ENCODE results near the gene STXBP4.

STXBP4 gene

DNA sequence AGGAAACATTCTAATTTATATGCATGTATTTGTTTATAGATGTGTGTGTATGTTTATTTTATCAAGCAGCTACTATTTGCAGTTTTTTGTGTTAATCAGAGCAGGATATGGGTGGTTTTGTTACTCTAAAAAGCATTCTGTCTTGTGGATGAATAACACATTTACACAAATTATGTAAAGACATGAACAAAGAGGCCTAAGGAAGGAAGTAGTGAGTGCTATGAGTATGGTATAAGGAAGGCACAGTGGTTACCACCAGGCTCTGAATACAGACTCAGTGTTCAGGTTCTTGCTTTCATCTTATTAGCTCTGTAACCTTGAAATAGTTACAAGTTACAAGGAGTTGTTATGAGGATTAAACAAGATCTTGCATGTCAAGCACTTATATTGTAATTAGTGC lies 33.9 kb downstream of the STXBP4 start:
- Histone ChIP-seq H4K12ac (ENCODE audit: low read depth, low read length) (no peak overlapping the region), H3K9me3 (ENCODE audit: insufficient read depth, low read depth, low read length) (no peaks in the 10 kb centered on the region), H3K79me1 (ENCODE audit: low read length) (no peaks in the 10 kb centered on the region), H3K4me2 (ENCODE audit: low read length) (no peak overlapping the region), H2BK120ac (ENCODE audit: insufficient read depth, low read length, poor library complexity) (no peak overlapping the region), H2BK12ac (ENCODE audit: low read length) (no peak overlapping the region), H3K4me3 (ENCODE audit: low read depth, low read length) (no peak overlapping the region), H2AK5ac (ENCODE audit: low read length) (no peak overlapping the region), H3K79me2 (ENCODE audit: control insufficient read depth, insufficient read depth, low read length, poor library complexity) (no peaks in the 10 kb centered on the region), H3K27me3 (ENCODE audit: insufficient read depth, low read length) (no peaks in the 10 kb centered on the region), H3K4me1 (ENCODE audit: control insufficient read depth in 1 of 2, insufficient read depth in 2 of 2, low read length in 2 of 2) (no peaks in the 10 kb centered on the region), H3K18ac (ENCODE audit: low read length) (no peak overlapping the region), H3K23ac (ENCODE audit: low read length) (no peak overlapping the region), H2AFZ (ENCODE audit: insufficient read depth, low read length, poor library complexity) (no peak overlapping the region), H2BK5ac (ENCODE audit: low read depth, low read length, poor library complexity) (no peak overlapping the region), H4K91ac (ENCODE audit: low read depth, low read length) (no peak overlapping the region), H3K14ac (ENCODE audit: low read length) (no peak overlapping the region), H3K27ac (ENCODE audit: low read depth, low read length) (no peak overlapping the region), H4K8ac (ENCODE audit: low read depth, low read length) (no peak overlapping the region), H3K4ac (ENCODE audit: low read depth, low read length) (no peak overlapping the region), H3K9ac (ENCODE audit: low read length) (no peak overlapping the region), H3K36me3 (ENCODE audit: control insufficient read depth in 1 of 2, insufficient read depth in 2 of 2, low read length in 2 of 2) (no peaks in the 10 kb centered on the region)
- DNase-seq = no peak

DNA sequence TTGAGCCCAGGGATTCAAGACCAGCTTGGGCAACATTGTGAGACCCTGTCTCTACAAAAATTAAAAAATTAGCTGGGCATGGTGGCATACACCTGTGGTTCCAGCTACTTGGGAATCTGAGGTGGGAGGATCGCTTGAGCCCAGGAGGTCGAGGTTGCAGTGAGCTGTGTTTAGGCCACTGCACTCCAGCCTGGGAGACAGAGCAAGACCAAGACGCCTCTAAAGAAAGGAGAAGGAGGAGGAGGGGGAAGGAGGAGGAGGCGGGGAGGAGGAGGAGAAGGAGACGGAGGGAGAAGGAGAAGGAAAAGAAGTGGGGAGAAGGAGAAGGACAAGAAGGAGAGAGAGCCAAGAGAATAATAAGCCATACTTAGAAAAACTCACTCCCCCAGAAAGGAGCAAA lies 35.9 kb downstream of the STXBP4 start:
- H3K18ac ChIP-seq (ENCODE audit: low read length) = no peak overlapping the region
- no peak overlapping the region for H2AK5ac ChIP-seq (ENCODE audit: low read length)
- no peak overlapping the region for H3K4me2 ChIP-seq (ENCODE audit: low read length)
- H2BK120ac ChIP-seq (ENCODE audit: insufficient read depth, low read length, poor library complexity) = no peak overlapping the region
- DNase-seq = no peak
- H3K4ac ChIP-seq (ENCODE audit: low read depth, low read length) = no peak overlapping the region
- no peaks in the 10 kb centered on the region for H3K79me1 ChIP-seq (ENCODE audit: low read length)
- no peak overlapping the region for H3K14ac ChIP-seq (ENCODE audit: low read length)
- no peak overlapping the region for H3K4me3 ChIP-seq (ENCODE audit: low read depth, low read length)
- H4K12ac ChIP-seq (ENCODE audit: low read depth, low read length) = no peak overlapping the region
- no peaks in the 10 kb centered on the region for H3K4me1 ChIP-seq (ENCODE audit: control insufficient read depth in 1 of 2, insufficient read depth in 2 of 2, low read length in 2 of 2)
- H3K27ac ChIP-seq (ENCODE audit: low read depth, low read length) = no peak overlapping the region
- no peak overlapping the region for H3K23ac ChIP-seq (ENCODE audit: low read length)
- no peaks in the 10 kb centered on the region for H3K36me3 ChIP-seq (ENCODE audit: control insufficient read depth in 1 of 2, insufficient read depth in 2 of 2, low read length in 2 of 2)
- H2BK5ac ChIP-seq (ENCODE audit: low read depth, low read length, poor library complexity) = no peak overlapping the region
- H3K27me3 ChIP-seq (ENCODE audit: insufficient read depth, low read length) = no peaks in the 10 kb centered on the region
- H4K91ac ChIP-seq (ENCODE audit: low read depth, low read length) = no peak overlapping the region
- no peak overlapping the region for H4K8ac ChIP-seq (ENCODE audit: low read depth, low read length)
- no peaks in the 10 kb centered on the region for H3K79me2 ChIP-seq (ENCODE audit: control insufficient read depth, insufficient read depth, low read length, poor library complexity)
- no peak overlapping the region for H2BK12ac ChIP-seq (ENCODE audit: low read length)
- 100% methylated on average over 2 of the region's 5 CpGs for WGBS (ENCODE audit: extremely low coverage, insufficient coverage, insufficient read length)
- H3K9ac ChIP-seq (ENCODE audit: low read length) = no peak overlapping the region
- no peak overlapping the region for H2AFZ ChIP-seq (ENCODE audit: insufficient read depth, low read length, poor library complexity)
- H3K9me3 ChIP-seq (ENCODE audit: insufficient read depth, low read depth, low read length) = no peaks in the 10 kb centered on the region

DNA sequence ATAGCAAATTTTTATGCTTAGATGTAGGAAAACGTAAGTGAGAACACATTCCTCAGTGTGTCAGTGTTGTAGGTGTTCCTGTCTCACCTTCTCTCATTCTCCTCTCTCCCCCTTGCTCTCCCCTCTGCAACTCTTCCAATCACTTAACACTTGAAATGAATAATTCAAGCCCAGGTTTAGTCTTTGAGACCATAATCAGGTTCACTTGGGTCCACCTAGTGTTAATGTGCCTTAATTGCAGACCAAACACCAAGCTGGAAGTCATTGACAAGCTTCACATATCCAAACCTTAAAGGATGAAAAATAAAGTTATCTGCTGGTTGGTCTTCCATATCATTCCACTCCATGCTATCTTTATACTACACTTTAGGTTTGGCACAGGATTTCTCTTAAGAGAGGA lies 37.0 kb downstream of the STXBP4 start:
- H4K8ac ChIP-seq (ENCODE audit: low read depth, low read length) = no peak overlapping the region

DNA sequence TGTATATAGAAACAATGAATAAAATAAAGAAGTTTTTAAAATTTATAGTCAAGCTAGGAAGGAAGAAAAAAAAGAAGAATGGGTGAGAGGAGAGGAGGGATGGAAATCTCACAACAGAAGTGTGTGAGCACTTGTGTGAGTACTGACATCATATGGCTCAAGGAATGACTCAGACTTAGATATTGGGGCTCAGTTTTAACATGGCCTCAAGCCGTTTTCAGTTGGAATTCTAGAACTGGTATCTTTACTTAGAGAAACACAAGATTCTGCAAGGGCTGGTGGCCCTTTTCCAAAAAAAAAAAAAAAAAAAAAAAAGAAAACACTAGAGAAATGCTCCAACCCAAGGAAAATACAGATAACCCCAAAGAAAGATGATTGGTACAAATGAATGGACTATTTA lies 55.1 kb downstream of the STXBP4 start:
- Histone ChIP-seq H3K27me3 (ENCODE audit: insufficient read depth, low read length) (no peaks in the 10 kb centered on the region), H3K79me1 (ENCODE audit: low read length) (no peaks in the 10 kb centered on the region), H3K4me3 (ENCODE audit: low read depth, low read length) (no peak overlapping the region), H3K4ac (ENCODE audit: low read depth, low read length) (no peak overlapping the region), H2AK5ac (ENCODE audit: low read length) (no peak overlapping the region), H3K79me2 (ENCODE audit: control insufficient read depth, insufficient read depth, low read length, poor library complexity) (no peaks in the 10 kb centered on the region), H4K12ac (ENCODE audit: low read depth, low read length) (no peak overlapping the region), H3K4me2 (ENCODE audit: low read length) (no peak overlapping the region), H3K36me3 (ENCODE audit: control insufficient read depth in 1 of 2, insufficient read depth in 2 of 2, low read length in 2 of 2) (no peaks in the 10 kb centered on the region), H3K23ac (ENCODE audit: low read length) (no peak overlapping the region), H2BK5ac (ENCODE audit: low read depth, low read length, poor library complexity) (no peak overlapping the region), H2BK120ac (ENCODE audit: insufficient read depth, low read length, poor library complexity) (no peak overlapping the region), H2AFZ (ENCODE audit: insufficient read depth, low read length, poor library complexity) (no peak overlapping the region), H3K27ac (ENCODE audit: low read depth, low read length) (no peak overlapping the region), H3K14ac (ENCODE audit: low read length) (no peak overlapping the region), H3K18ac (ENCODE audit: low read length) (no peak overlapping the region), H3K9ac (ENCODE audit: low read length) (no peak overlapping the region), H3K4me1 (ENCODE audit: control insufficient read depth in 1 of 2, insufficient read depth in 2 of 2, low read length in 2 of 2) (no peaks in the 10 kb centered on the region), H3K9me3 (ENCODE audit: insufficient read depth, low read depth, low read length) (no peaks in the 10 kb centered on the region), H4K8ac (ENCODE audit: low read depth, low read length) (no peak overlapping the region), H2BK12ac (ENCODE audit: low read length) (no peak overlapping the region), H4K91ac (ENCODE audit: low read depth, low read length) (no peak overlapping the region)
- no CpG with 5 or more reads among the region's 1 CpG for WGBS (ENCODE audit: extremely low coverage, insufficient coverage, insufficient read length)
- no peak for DNase-seq

More for the DNA sequence above, 37.0 kb downstream of the STXBP4 start:
- H2BK5ac ChIP-seq (ENCODE audit: low read depth, low read length, poor library complexity) = no peak overlapping the region
- peak in 1 of 2 donors; percentile 19 for DNase-seq
- no peak overlapping the region for H2BK12ac ChIP-seq (ENCODE audit: low read length)
- no peaks in the 10 kb centered on the region for H3K36me3 ChIP-seq (ENCODE audit: control insufficient read depth in 1 of 2, insufficient read depth in 2 of 2, low read length in 2 of 2)
- H3K4me2 ChIP-seq (ENCODE audit: low read length) = no peak overlapping the region
- no peak overlapping the region for H3K14ac ChIP-seq (ENCODE audit: low read length)
- H3K18ac ChIP-seq (ENCODE audit: low read length) = no peak overlapping the region
- no peak overlapping the region for H4K91ac ChIP-seq (ENCODE audit: low read depth, low read length)
- no peak overlapping the region for H3K4ac ChIP-seq (ENCODE audit: low read depth, low read length)
- no peak overlapping the region for H3K9ac ChIP-seq (ENCODE audit: low read length)
- no peaks in the 10 kb centered on the region for H3K27me3 ChIP-seq (ENCODE audit: insufficient read depth, low read length)
- WGBS (ENCODE audit: extremely low coverage, insufficient coverage, insufficient read length) = no CpG with 5 or more reads among the region's 1 CpG
- H2AK5ac ChIP-seq (ENCODE audit: low read length) = no peak overlapping the region
- H4K12ac ChIP-seq (ENCODE audit: low read depth, low read length) = no peak overlapping the region
- H3K79me1 ChIP-seq (ENCODE audit: low read length) = no peaks in the 10 kb centered on the region
- no peaks in the 10 kb centered on the region for H3K4me1 ChIP-seq (ENCODE audit: control insufficient read depth in 1 of 2, insufficient read depth in 2 of 2, low read length in 2 of 2)
- no peaks in the 10 kb centered on the region for H3K79me2 ChIP-seq (ENCODE audit: control insufficient read depth, insufficient read depth, low read length, poor library complexity)
- no peak overlapping the region for H3K23ac ChIP-seq (ENCODE audit: low read length)
- H3K9me3 ChIP-seq (ENCODE audit: insufficient read depth, low read depth, low read length) = no peaks in the 10 kb centered on the region
- no peak overlapping the region for H3K27ac ChIP-seq (ENCODE audit: low read depth, low read length)
- H2BK120ac ChIP-seq (ENCODE audit: insufficient read depth, low read length, poor library complexity) = no peak overlapping the region
- no peak overlapping the region for H2AFZ ChIP-seq (ENCODE audit: insufficient read depth, low read length, poor library complexity)
- no peak overlapping the region for H3K4me3 ChIP-seq (ENCODE audit: low read depth, low read length)

Measured in trophoblast cell (in vitro differentiated cells and primary cell).